Erythroblast (primary cell): ENCODE measurements around the gene GATA6.

Experiments
- GATA1 ChIP-seq: IDR thresholded peaks from 2 replicates; pipeline ENCODE4 v1.6.1; 2011; ENCODE audit warnings: low read depth, mild to moderate bottlenecking, control low read depth, low read length, moderate library complexity
- POLR2A ChIP-seq: IDR thresholded peaks from 2 replicates; pipeline ENCODE4 v1.6.1; 2011; ENCODE audit warnings: mild to moderate bottlenecking, low read length

- no peak for TF ChIP-seq POLR2A
- TF ChIP-seq GATA1: no peak
Measured at GRCh38 chr18:22179174-22179573, 9.8 kb downstream of the GATA6 start.
